HEK293 (cell line): ENCODE results near the gene ELMO1.

Source experiments
- CTCF ChIA-PET: fragments of 350-600 bp; formaldehyde crosslinking; extraction: SDS; loops from one replicate; lab custom pipeline; 2021; ENCODE audit warnings: antibody characterized with exemption; lab: Yijun Ruan, JAX
- POLR2A ChIA-PET: fragments of 300-600 bp; formaldehyde crosslinking; extraction: SDS; loops from one replicate; lab custom pipeline; 2020; ENCODE audit warnings: antibody characterized with exemption, inconsistent platforms; lab: Yijun Ruan, JAX
- H3K27ac ChIP-seq: fragments of 200-500 bp; sonication (Bioruptor generic); 2 replicates; pipeline ENCODE4 v1.5.1; 2014; ENCODE audit warnings: low read depth, low read length, control low read depth, inconsistent platforms; ENCODE audit errors: extremely low read depth
- H3K36me3 ChIP-seq, 2 experiments: fragments of 200-500 bp in 1 of 2; sonication (Bioruptor generic) in 1 of 2; 1 replicate in 1 of 2; 2 replicates in 1 of 2; pipeline ENCODE4 v1.5.1; 2014 to 2017; ENCODE audit warnings: inconsistent platforms in 2 of 2, low read length in 2 of 2; ENCODE audit not compliant: control insufficient read depth in 2 of 2, insufficient read depth in 1 of 2
- H3K4me1 ChIP-seq: fragments of 200-500 bp; sonication (Bioruptor generic); 2 replicates; pipeline ENCODE4 v1.5.1; 2014; ENCODE audit warnings: mild to moderate bottlenecking, low read length, inconsistent platforms; ENCODE audit not compliant: control insufficient read depth, insufficient read depth
- H3K4me3 ChIP-seq: 2 replicates; pipeline ENCODE4 v1.5.1; 2011; ENCODE audit warnings: low read depth, mild to moderate bottlenecking, control low read depth, low read length, moderate library complexity
- H3K9me3 ChIP-seq: fragments of 200-500 bp; sonication (Bioruptor generic); 2 replicates; pipeline ENCODE4 v1.5.1; 2014; ENCODE audit warnings: low read depth, low read length, inconsistent platforms; ENCODE audit not compliant: control insufficient read depth, insufficient read depth
- CTCF ChIP-seq: fragments of 450-650 bp; formaldehyde crosslinking; IDR thresholded peaks from 2 replicates; pipeline ENCODE4 v1.5.1; 2016; ENCODE audit warnings: missing biosample characterization, missing genetic modification characterization
- INSM2 ChIP-seq: fragments of 450-650 bp; formaldehyde crosslinking; IDR thresholded peaks from 2 replicates; pipeline ENCODE4 v1.5.1; 2016; ENCODE audit warnings: missing biosample characterization, missing genetic modification characterization
- KLF16 ChIP-seq: fragments of 450-650 bp; formaldehyde crosslinking; IDR thresholded peaks from 2 replicates; pipeline ENCODE4 v1.5.1; 2017; ENCODE audit warnings: missing biosample characterization, missing genetic modification characterization
- PRDM4 ChIP-seq: fragments of 450-650 bp; formaldehyde crosslinking; IDR thresholded peaks from 2 replicates; pipeline ENCODE4 v1.5.1; 2017; ENCODE audit warnings: missing biosample characterization, missing genetic modification characterization
- RBAK ChIP-seq: fragments of 450-650 bp; formaldehyde crosslinking; IDR thresholded peaks from 2 replicates; pipeline ENCODE4 v1.5.1; 2016; ENCODE audit warnings: missing biosample characterization, missing genetic modification characterization
- SCRT2 ChIP-seq: fragments of 450-650 bp; formaldehyde crosslinking; IDR thresholded peaks from 2 replicates; pipeline ENCODE4 v1.5.1; 2016; ENCODE audit warnings: missing biosample characterization, missing genetic modification characterization
- SP2 ChIP-seq: fragments of 450-650 bp; formaldehyde crosslinking; IDR thresholded peaks from 2 replicates; pipeline ENCODE4 v1.5.1; 2016; ENCODE audit warnings: missing biosample characterization, missing genetic modification characterization
- SP3 ChIP-seq: fragments of 450-650 bp; formaldehyde crosslinking; IDR thresholded peaks from 2 replicates; pipeline ENCODE4 v1.5.1; 2016; ENCODE audit warnings: missing biosample characterization, missing genetic modification characterization
- TRIM28 ChIP-seq: IDR thresholded peaks from 2 replicates; pipeline ENCODE4 v1.6.1; 2011; ENCODE audit warnings: low read length, control low read depth, borderline replicate concordance
- ZBTB17 ChIP-seq: fragments of 450-650 bp; formaldehyde crosslinking; IDR thresholded peaks from 2 replicates; pipeline ENCODE4 v1.5.1; 2016; ENCODE audit warnings: missing biosample characterization, missing genetic modification characterization
- ZBTB20 ChIP-seq: fragments of 450-650 bp; formaldehyde crosslinking; IDR thresholded peaks from 2 replicates; pipeline ENCODE4 v1.5.1; 2016; ENCODE audit warnings: missing biosample characterization, missing genetic modification characterization
- ZBTB21 ChIP-seq: fragments of 450-650 bp; formaldehyde crosslinking; IDR thresholded peaks from 2 replicates; pipeline ENCODE4 v1.5.1; 2017; ENCODE audit warnings: missing biosample characterization, missing genetic modification characterization
- ZBTB49 ChIP-seq: fragments of 450-650 bp; formaldehyde crosslinking; IDR thresholded peaks from 2 replicates; pipeline ENCODE4 v1.5.1; 2016; ENCODE audit warnings: missing biosample characterization, missing genetic modification characterization, low read depth
- ZBTB6 ChIP-seq: fragments of 450-650 bp; formaldehyde crosslinking; IDR thresholded peaks from 2 replicates; pipeline ENCODE4 v1.5.1; 2017; ENCODE audit warnings: missing biosample characterization, missing genetic modification characterization
- ZFP3 ChIP-seq: fragments of 450-650 bp; formaldehyde crosslinking; IDR thresholded peaks from 2 replicates; pipeline ENCODE4 v1.5.1; 2016; ENCODE audit warnings: low read depth, missing biosample characterization, missing genetic modification characterization
- ZNF157 ChIP-seq: fragments of 450-650 bp; formaldehyde crosslinking; IDR thresholded peaks from 2 replicates; pipeline ENCODE4 v1.5.1; 2016; ENCODE audit warnings: missing biosample characterization, missing genetic modification characterization
- ZNF174 ChIP-seq: fragments of 450-650 bp; formaldehyde crosslinking; IDR thresholded peaks from 2 replicates; pipeline ENCODE4 v1.5.0; 2017; ENCODE audit warnings: missing biosample characterization, mild to moderate bottlenecking, missing genetic modification characterization
- ZNF19 ChIP-seq: fragments of 450-650 bp; formaldehyde crosslinking; IDR thresholded peaks from 2 replicates; pipeline ENCODE4; 2016; ENCODE audit warnings: missing biosample characterization, missing genetic modification characterization, low read depth
- ZNF350 ChIP-seq: fragments of 450-650 bp; formaldehyde crosslinking; IDR thresholded peaks from 2 replicates; pipeline ENCODE4 v1.5.0; 2017; ENCODE audit warnings: missing biosample characterization, mild to moderate bottlenecking, missing genetic modification characterization
- ZNF391 ChIP-seq: fragments of 450-650 bp; formaldehyde crosslinking; IDR thresholded peaks from 2 replicates; pipeline ENCODE4 v1.5.1; 2016; ENCODE audit warnings: low read depth, missing biosample characterization, missing genetic modification characterization, borderline replicate concordance
- ZNF580 ChIP-seq: fragments of 450-650 bp; formaldehyde crosslinking; IDR thresholded peaks from 2 replicates; pipeline ENCODE4 v1.5.1; 2016; ENCODE audit warnings: missing biosample characterization, missing genetic modification characterization
- ZNF626 ChIP-seq: fragments of 450-650 bp; sonication (Bioruptor Pico); formaldehyde crosslinking; IDR thresholded peaks from 2 replicates; pipeline ENCODE4 v1.5.1; 2018; ENCODE audit warnings: missing biosample characterization, missing genetic modification characterization, inconsistent platforms
- ZSCAN23 ChIP-seq: fragments of 450-650 bp; formaldehyde crosslinking; IDR thresholded peaks from 2 replicates; pipeline ENCODE4 v1.5.1; 2016; ENCODE audit warnings: missing biosample characterization, missing genetic modification characterization
- ZSCAN30 ChIP-seq: fragments of 450-650 bp; IDR thresholded peaks from 2 replicates; pipeline ENCODE4 v1.5.1; 2018; ENCODE audit warnings: missing biosample characterization, mild to moderate bottlenecking, missing genetic modification characterization, moderate library complexity
- ZSCAN5A ChIP-seq: fragments of 450-650 bp; formaldehyde crosslinking; IDR thresholded peaks from 2 replicates; pipeline ENCODE4 v1.5.1; 2016; ENCODE audit warnings: missing biosample characterization, missing genetic modification characterization

ELMO1 gene

GRCh38 chr7:37108615-37109014 is 340.0 kb downstream of the ELMO1 start:
- Histone ChIP-seq H3K27ac (no peak overlapping the region), H3K36me3 (no peaks in the 10 kb centered on the region), H3K4me3 (no peak overlapping the region), H3K4me1 (no peaks in the 10 kb centered on the region), H3K9me3 (no peaks in the 10 kb centered on the region)
- TF ChIP-seq ZNF580 (tag by site-specific recombination) (no peak), INSM2 (tag by site-specific recombination) (no peak), SP3 (no peak), ZBTB6 (tag by site-specific recombination) (no peak), ZSCAN23 (no peak), ZBTB20 (tag by site-specific recombination) (no peak), ZBTB21 (tag by site-specific recombination) (no peak), ZBTB49 (tag by site-specific recombination) (no peak), ZFP3 (no peak)
- POLR2A ChIA-PET, result no interaction called here
- CTCF ChIA-PET, result interaction anchor here (0.7 kb wide), 1 partner anchor 102 kb away, joined by 4 read pairs; no protein-coding TSS in a partner anchor

GRCh38 chr7:37107047-37107750 is 341.5 kb downstream of the ELMO1 start:
- H3K4me3 ChIP-seq, result no peak overlapping the region
- ChIA-PET CTCF (no interaction called here), POLR2A (no interaction called here)
- H3K9me3 ChIP-seq, result no peaks in the 10 kb centered on the region
- H3K4me1 ChIP-seq, result no peaks in the 10 kb centered on the region
- no peaks in the 10 kb centered on the region for H3K36me3 ChIP-seq
- H3K27ac ChIP-seq, result no peak overlapping the region
- no peak for TF ChIP-seq RBAK (tag by site-specific recombination)
- TF ChIP-seq ZNF391 (tag by site-specific recombination), result no peak
- no peak for TF ChIP-seq SP2 (tag by site-specific recombination)
- no peak for TF ChIP-seq ZNF350
- TF ChIP-seq ZNF174 (tag by site-specific recombination), result no peak
- no peak for TF ChIP-seq KLF16 (tag by site-specific recombination)
- no peak for TF ChIP-seq PRDM4
- TF ChIP-seq ZNF157 (tag by site-specific recombination), result no peak
- no peak for TF ChIP-seq ZNF19 (tag by site-specific recombination)
- no peak for TF ChIP-seq SCRT2
- TF ChIP-seq ZSCAN30, result no peak
- TF ChIP-seq ZBTB17 (tag by site-specific recombination), result no peak
- TF ChIP-seq ZSCAN5A (tag by site-specific recombination), result no peak
- no peak for TF ChIP-seq TRIM28
- no peak for TF ChIP-seq CTCF (tag by site-specific recombination)
- no peak for TF ChIP-seq ZNF626
